Esophagus muscularis mucosa (tissue), 4 donors: ENCODE results near the gene COG2.

Source experiments
- EP300 ChIP-seq: sonication (generic); formaldehyde crosslinking; IDR thresholded peaks from one replicate; pipeline ENCODE4 v1.6.1; 2017; ENCODE audit warnings: antibody characterized with exemption
- POLR2A ChIP-seq: fragments of 450-650 bp; IDR thresholded peaks from one replicate; pipeline ENCODE4 v1.6.1; 2017; ENCODE audit warnings: antibody characterized with exemption, moderate library complexity, mild to moderate bottlenecking, low read depth
- POLR2AphosphoS5 ChIP-seq, 2 donors: sonication (generic); formaldehyde crosslinking; IDR thresholded peaks; one replicate each; pipeline ENCODE4 v1.6.1; 2017; ENCODE audit warnings: antibody characterized with exemption in 2 of 2
- TF ChIP-seq, protein P1 (sequence below), 3 experiments: fragments of 200-600 bp in 2 of 3; fragments of 450-650 bp in 1 of 3; sonication (generic) in 2 of 3; IDR thresholded peaks; one replicate each; pipeline ENCODE4 v1.5.1; 2017 to 2019; ENCODE audit warnings: antibody characterized with exemption in 3 of 3, mild to moderate bottlenecking in 2 of 3, moderate library complexity in 1 of 3

DNA sequence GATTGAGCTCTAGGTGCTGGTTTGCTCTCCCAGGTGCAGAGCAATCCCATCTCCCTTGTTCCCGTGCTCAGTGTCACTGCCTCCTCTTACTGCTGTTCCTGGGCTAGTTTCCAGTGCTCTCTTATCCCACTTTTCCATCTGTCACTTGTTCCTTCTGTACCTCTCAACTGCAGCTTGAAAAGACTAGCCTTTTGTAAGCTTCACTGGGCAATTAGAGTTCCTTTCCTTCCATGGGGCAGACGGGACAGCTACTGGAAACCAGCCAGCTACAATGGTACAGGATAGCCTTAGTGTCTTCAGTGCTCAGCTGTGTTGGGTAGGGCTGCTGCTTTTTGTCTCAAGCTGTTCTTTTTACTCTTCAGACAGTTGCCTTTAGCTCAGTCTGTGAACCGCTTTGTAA is 40.0 kb downstream of the COG2 start:
- no peak for TF ChIP-seq POLR2A
- TF ChIP-seq, protein P1, sequence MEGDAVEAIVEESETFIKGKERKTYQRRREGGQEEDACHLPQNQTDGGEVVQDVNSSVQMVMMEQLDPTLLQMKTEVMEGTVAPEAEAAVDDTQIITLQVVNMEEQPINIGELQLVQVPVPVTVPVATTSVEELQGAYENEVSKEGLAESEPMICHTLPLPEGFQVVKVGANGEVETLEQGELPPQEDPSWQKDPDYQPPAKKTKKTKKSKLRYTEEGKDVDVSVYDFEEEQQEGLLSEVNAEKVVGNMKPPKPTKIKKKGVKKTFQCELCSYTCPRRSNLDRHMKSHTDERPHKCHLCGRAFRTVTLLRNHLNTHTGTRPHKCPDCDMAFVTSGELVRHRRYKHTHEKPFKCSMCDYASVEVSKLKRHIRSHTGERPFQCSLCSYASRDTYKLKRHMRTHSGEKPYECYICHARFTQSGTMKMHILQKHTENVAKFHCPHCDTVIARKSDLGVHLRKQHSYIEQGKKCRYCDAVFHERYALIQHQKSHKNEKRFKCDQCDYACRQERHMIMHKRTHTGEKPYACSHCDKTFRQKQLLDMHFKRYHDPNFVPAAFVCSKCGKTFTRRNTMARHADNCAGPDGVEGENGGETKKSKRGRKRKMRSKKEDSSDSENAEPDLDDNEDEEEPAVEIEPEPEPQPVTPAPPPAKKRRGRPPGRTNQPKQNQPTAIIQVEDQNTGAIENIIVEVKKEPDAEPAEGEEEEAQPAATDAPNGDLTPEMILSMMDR (IDR thresholded peaks at IDR 0.05), result no peak
- TF ChIP-seq POLR2AphosphoS5 (IDR thresholded peaks at IDR 0.05), result no peak
- TF ChIP-seq EP300, result no peak
